Measurements from ENCODE around the gene IMMP2L. TPM values are rescaled to one million over a fixed set of nuclear protein-coding genes. Genes with fewer than 3 reads are reported as not detected.
"Not testable (repeated sequence)": the region's sequence is repeated elsewhere in the genome, so short reads cannot be mapped to it uniquely, and the experiment has no call there.

IMMP2L gene
- total RNA-seq, 1 experiment from 2014 or later = 17.2 TPM

DNA sequence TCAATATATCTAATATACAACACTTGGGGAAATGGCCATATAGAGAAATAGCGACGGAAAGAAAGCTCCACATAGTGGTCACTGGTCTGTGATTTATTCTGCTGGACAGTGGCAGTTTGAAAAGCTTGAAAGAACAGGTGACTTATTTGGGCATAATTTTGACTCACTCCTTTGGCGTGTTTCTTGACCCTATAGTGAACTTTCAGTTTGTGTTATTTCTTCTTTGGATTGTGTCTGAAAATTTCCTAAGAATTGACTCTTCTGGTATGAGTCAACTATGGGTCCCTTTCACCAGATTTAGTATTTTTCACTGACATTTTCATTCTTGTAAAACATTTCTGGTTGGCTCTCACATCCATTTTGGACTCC is 25.8 kb upstream of the IMMP2L start:
- H2AFZ ChIP-seq (ENCODE audit: low read length) = no peak overlapping the region
- H3K9ac ChIP-seq (ENCODE audit: low read length) = no peak overlapping the region
- H3K27me3 ChIP-seq (ENCODE audit: low read length) = no peaks in the 10 kb centered on the region
- DNase-seq = no peak
- no peaks in the 10 kb centered on the region for H3K36me3 ChIP-seq (ENCODE audit: insufficient read depth, low read length)
- no peaks in the 10 kb centered on the region for H3K79me2 ChIP-seq (ENCODE audit: low read length)
- no peaks in the 10 kb centered on the region for H3K4me1 ChIP-seq (ENCODE audit: low read length)
- H3K4me3 ChIP-seq (ENCODE audit: low read length) = no peak overlapping the region
- H3K27ac ChIP-seq (ENCODE audit: low read length) = no peak overlapping the region
- no peaks in the 10 kb centered on the region for H4K20me1 ChIP-seq (ENCODE audit: insufficient read depth, low read depth, low read length)
- no peak overlapping the region for H3K4me2 ChIP-seq (ENCODE audit: low read depth, low read length, poor library complexity, severe bottlenecking)
- no peaks in the 10 kb centered on the region for H3K9me3 ChIP-seq (ENCODE audit: low read length)
- H3K9me2 ChIP-seq (replicated peaks; ENCODE audit: insufficient read depth, low read length) = no peaks in the 10 kb centered on the region

DNA sequence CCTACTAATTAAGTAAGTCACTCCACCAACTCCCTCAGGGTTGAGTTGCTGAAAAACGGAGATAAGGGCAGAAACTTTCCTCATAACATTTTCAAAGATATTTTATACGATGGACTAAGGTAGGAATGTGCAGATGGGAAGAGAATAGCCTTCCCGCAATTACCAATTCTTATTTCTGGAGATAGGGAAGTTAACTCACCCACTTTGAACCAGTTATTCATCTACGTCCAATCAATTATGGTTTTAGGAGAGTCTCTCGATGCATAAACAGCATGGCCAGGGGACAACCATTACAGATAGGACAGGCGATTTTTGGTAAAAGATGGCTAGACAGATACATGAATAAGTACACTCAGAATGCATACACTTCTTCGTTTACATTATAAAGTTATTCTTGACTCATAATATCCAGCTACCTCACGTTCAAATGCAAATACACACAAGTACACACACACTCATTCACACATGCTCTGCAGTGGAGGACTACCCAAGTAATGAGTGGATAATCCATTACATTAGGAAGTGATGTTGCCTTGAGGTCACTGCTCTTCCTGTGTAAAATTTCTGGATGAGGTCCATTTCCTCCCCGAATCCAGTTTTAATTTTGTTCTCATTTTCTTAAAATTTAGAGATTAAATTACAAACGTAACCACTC is 25.2 kb upstream of the IMMP2L start:
- Histone ChIP-seq H3K9me3 (ENCODE audit: low read length) (no peaks in the 10 kb centered on the region), H3K36me3 (ENCODE audit: insufficient read depth, low read length) (no peaks in the 10 kb centered on the region), H3K4me2 (ENCODE audit: low read depth, low read length, poor library complexity, severe bottlenecking) (no peak overlapping the region), H3K9me2 (replicated peaks; ENCODE audit: insufficient read depth, low read length) (no peaks in the 10 kb centered on the region), H3K4me1 (ENCODE audit: low read length) (no peaks in the 10 kb centered on the region), H4K20me1 (ENCODE audit: insufficient read depth, low read depth, low read length) (no peaks in the 10 kb centered on the region), H2AFZ (ENCODE audit: low read length) (no peak overlapping the region), H3K9ac (ENCODE audit: low read length) (no peak overlapping the region), H3K79me2 (ENCODE audit: low read length) (no peaks in the 10 kb centered on the region), H3K27me3 (ENCODE audit: low read length) (no peaks in the 10 kb centered on the region), H3K4me3 (ENCODE audit: low read length) (no peak overlapping the region), H3K27ac (ENCODE audit: low read length) (no peak overlapping the region)
- no peak for DNase-seq

DNA sequence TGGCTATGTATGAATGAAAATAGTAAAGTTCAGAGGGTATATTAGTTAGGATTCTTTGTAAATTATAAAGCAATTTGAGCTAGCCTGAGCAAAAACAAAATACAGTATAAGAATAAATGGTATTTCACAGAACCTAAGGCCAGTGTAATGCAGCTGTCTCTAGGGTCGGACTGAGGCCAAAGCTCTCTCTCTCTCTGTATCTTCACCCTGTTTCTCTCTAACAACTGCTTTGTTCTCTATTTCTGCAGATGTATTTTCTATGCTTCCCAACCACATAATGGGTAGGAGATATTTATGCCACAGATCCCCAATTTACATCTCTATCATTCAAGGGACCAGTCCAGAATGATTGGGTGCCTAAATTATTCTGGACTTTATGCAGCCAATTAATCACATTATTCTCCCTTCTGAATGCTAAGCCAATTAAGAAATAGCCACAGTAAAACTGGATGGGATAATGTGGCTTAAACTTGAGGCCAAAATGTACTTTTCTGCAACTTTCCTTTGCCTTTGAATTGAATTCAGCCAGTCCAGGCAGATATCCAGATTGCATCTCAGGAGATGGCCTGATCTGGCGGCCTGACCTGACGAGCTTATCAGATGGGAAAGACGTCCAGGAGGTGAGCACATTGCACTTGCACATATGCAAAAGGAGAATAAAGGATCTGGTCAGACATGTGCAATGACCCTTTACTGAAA is 24.6 kb upstream of the IMMP2L start:
- Histone ChIP-seq H3K27ac (ENCODE audit: low read length) (no peak overlapping the region), H3K27me3 (ENCODE audit: low read length) (no peaks in the 10 kb centered on the region), H3K4me1 (ENCODE audit: low read length) (no peaks in the 10 kb centered on the region), H3K4me3 (ENCODE audit: low read length) (no peak overlapping the region), H3K9ac (ENCODE audit: low read length) (no peak overlapping the region), H3K4me2 (ENCODE audit: low read depth, low read length, poor library complexity, severe bottlenecking) (no peak overlapping the region), H3K9me3 (ENCODE audit: low read length) (no peaks in the 10 kb centered on the region), H2AFZ (ENCODE audit: low read length) (no peak overlapping the region), H3K36me3 (ENCODE audit: insufficient read depth, low read length) (no peaks in the 10 kb centered on the region), H3K79me2 (ENCODE audit: low read length) (no peaks in the 10 kb centered on the region), H3K9me2 (replicated peaks; ENCODE audit: insufficient read depth, low read length) (no peaks in the 10 kb centered on the region), H4K20me1 (ENCODE audit: insufficient read depth, low read depth, low read length) (no peaks in the 10 kb centered on the region)
- no peak for DNase-seq

DNA sequence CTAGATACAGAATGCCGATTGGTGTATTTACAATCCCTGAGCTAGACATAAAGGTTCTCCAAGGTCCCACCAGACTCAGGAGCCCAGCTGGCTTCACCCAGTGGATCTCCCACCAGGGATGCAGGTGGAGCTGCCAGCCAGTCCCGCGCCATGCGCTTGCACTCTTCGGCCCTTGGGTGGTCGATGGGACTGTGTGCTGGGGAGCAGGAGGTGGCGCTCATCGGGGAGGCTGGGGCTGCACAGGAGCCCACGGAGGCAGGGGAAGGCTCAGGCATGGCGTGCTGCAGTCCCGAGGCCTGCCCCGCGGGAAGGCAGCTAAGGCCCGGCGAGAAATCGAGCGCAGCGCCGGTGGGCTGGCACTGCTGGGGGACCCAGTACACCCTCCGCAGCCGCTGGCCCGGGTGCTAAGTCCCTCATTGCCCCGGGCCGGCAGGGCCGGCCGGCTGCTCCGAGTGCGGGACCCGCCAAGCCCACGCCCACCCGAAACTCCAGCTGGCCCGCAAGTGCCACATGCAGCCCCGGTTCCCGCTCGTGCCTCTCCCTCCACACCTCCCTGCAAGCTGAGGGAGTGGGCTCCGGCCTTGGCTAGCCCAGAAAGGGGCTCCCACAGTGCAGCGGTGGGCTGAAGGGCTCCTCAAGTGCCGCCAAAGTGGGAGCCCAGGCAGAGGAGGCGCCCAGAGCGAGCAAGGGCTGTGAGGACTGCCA is 19.6 kb upstream of the IMMP2L start:
- not testable (repeated sequence) for H3K4me3 ChIP-seq (ENCODE audit: low read length); H3K4me1 ChIP-seq (ENCODE audit: low read length); H3K27me3 ChIP-seq (ENCODE audit: low read length); DNase-seq; H2AFZ ChIP-seq (ENCODE audit: low read length); H3K4me2 ChIP-seq (ENCODE audit: low read depth, low read length, poor library complexity, severe bottlenecking); H3K36me3 ChIP-seq (ENCODE audit: insufficient read depth, low read length); H3K9me2 ChIP-seq (replicated peaks; ENCODE audit: insufficient read depth, low read length); H4K20me1 ChIP-seq (ENCODE audit: insufficient read depth, low read depth, low read length); H3K9me3 ChIP-seq (ENCODE audit: low read length); H3K79me2 ChIP-seq (ENCODE audit: low read length); H3K9ac ChIP-seq (ENCODE audit: low read length); H3K27ac ChIP-seq (ENCODE audit: low read length)

DNA sequence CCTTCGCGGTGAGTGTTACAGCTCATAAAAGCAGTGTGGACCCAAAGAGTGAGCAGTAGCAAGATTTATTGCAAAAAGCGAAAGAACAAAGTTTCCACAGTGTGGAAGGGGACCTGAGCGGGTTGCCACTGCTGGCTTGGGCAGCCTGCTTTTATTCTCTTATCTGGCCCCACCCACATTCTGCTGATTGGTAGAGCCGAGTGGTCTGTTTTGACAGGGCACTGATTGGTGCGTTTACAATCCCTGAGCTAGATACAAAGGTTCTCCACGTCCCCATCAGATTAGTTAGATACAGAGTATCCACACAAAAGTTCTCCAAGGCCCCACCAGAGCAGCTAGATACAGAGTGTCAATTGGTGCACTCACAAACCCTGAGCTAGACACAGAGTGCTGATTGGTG is 18.9 kb upstream of the IMMP2L start:
- not testable (repeated sequence) for H3K79me2 ChIP-seq (ENCODE audit: low read length); H3K9me3 ChIP-seq (ENCODE audit: low read length); H3K9ac ChIP-seq (ENCODE audit: low read length); H3K4me1 ChIP-seq (ENCODE audit: low read length); DNase-seq; H3K4me2 ChIP-seq (ENCODE audit: low read depth, low read length, poor library complexity, severe bottlenecking); H3K27ac ChIP-seq (ENCODE audit: low read length); H3K36me3 ChIP-seq (ENCODE audit: insufficient read depth, low read length); H4K20me1 ChIP-seq (ENCODE audit: insufficient read depth, low read depth, low read length); H3K27me3 ChIP-seq (ENCODE audit: low read length); H2AFZ ChIP-seq (ENCODE audit: low read length); H3K4me3 ChIP-seq (ENCODE audit: low read length); H3K9me2 ChIP-seq (replicated peaks; ENCODE audit: insufficient read depth, low read length)

DNA sequence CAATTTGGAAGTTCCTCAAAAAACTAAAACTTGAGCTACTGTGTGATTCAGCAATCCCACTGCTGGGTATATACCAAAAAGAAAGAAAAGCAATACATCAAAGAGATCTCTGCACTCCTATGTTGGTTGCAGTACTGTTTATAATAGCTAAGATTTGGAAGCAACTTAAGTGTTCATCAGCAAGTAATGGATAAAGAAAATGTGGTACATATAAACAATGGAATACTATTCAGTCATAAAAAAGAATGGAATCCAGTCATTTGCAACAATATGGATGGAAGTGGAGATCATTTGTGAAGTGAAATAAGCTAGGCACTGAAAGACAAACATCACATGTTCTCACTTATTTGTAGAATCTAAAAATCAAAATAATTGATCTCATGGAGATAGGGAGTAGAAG is 16.5 kb upstream of the IMMP2L start:
- H3K9me3 ChIP-seq (ENCODE audit: low read length) = no peaks in the 10 kb centered on the region
- DNase-seq = no peak
- no peaks in the 10 kb centered on the region for H3K79me2 ChIP-seq (ENCODE audit: low read length)
- H3K9ac ChIP-seq (ENCODE audit: low read length) = no peak overlapping the region
- no peaks in the 10 kb centered on the region for H3K9me2 ChIP-seq (replicated peaks; ENCODE audit: insufficient read depth, low read length)
- no peak overlapping the region for H3K4me3 ChIP-seq (ENCODE audit: low read length)
- H4K20me1 ChIP-seq (ENCODE audit: insufficient read depth, low read depth, low read length) = no peaks in the 10 kb centered on the region
- H3K27ac ChIP-seq (ENCODE audit: low read length) = no peak overlapping the region
- no peaks in the 10 kb centered on the region for H3K36me3 ChIP-seq (ENCODE audit: insufficient read depth, low read length)
- H2AFZ ChIP-seq (ENCODE audit: low read length) = no peak overlapping the region
- no peaks in the 10 kb centered on the region for H3K4me1 ChIP-seq (ENCODE audit: low read length)
- no peaks in the 10 kb centered on the region for H3K27me3 ChIP-seq (ENCODE audit: low read length)
- H3K4me2 ChIP-seq (ENCODE audit: low read depth, low read length, poor library complexity, severe bottlenecking) = no peak overlapping the region

DNA sequence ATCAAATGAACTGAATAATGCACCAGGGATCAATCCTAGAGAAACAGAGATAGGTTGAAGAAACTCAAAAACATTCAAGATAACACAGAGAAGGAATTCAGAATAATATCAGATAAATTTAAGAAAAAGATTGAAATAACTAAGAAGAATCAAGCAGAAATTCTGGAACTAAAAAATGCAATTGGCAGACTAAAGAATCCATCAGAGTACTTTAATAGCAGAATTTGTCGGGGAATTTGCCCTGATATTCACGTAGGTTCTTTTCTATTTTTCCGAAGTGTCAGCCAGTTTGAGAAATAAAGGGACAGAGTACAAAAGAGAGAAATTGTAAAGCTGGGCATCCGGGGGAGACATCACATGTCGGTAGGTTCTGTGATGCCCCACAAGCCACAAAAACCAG is 9.4 kb upstream of the IMMP2L start:
- Histone ChIP-seq H3K9me3 (ENCODE audit: low read length) (peaks cover 9% of the 10 kb centered on the region), H3K27me3 (ENCODE audit: low read length) (peaks cover 4% of the 10 kb centered on the region; the same call in 1 of the 2 replicates), H3K4me3 (ENCODE audit: low read length) (no peak overlapping the region), H3K36me3 (ENCODE audit: insufficient read depth, low read length) (no peaks in the 10 kb centered on the region), H3K79me2 (ENCODE audit: low read length) (no peaks in the 10 kb centered on the region), H3K4me1 (ENCODE audit: low read length) (peaks cover 11% of the 10 kb centered on the region), H2AFZ (ENCODE audit: low read length) (no peak overlapping the region), H3K27ac (ENCODE audit: low read length) (no peak overlapping the region), H3K4me2 (ENCODE audit: low read depth, low read length, poor library complexity, severe bottlenecking) (no peak overlapping the region), H3K9me2 (replicated peaks; ENCODE audit: insufficient read depth, low read length) (no peaks in the 10 kb centered on the region), H4K20me1 (ENCODE audit: insufficient read depth, low read depth, low read length) (no peaks in the 10 kb centered on the region), H3K9ac (ENCODE audit: low read length) (no peak overlapping the region)
- no peak for DNase-seq

DNA sequence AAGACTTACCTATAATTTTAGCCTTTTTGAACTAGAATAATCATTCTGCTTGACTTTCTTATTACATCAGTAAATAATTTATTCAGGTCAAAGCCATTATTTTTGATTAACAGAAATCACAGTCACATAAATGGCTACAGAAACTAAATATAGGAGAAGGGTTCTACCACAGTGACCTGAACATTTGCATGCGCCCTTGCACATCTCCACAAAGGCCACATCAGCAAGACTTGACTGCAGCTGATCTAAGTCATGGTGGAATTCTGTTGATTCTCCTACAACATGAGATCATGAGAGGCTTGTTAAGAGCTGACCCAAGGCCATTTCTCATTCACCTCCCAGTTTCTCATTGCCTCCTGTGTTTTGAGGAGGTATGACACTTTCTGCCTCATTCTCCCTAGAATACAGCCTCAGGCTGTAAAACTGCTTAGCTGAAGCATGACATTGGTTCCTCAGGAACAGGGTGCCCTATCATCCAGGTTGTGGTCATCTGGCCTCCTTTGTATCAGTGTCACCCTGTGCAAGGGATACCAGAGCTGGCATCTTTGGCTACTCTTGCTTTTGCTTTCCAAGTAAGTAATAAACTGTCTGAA is 6.7 kb upstream of the IMMP2L start:
- H3K4me2 ChIP-seq (ENCODE audit: low read depth, low read length, poor library complexity, severe bottlenecking) = peak overlapping the region; percentile 32

More for the DNA sequence above, 6.7 kb upstream of the IMMP2L start:
- Histone ChIP-seq H3K4me3 (ENCODE audit: low read length) (peak overlapping the region; percentile 17; the same call in 1 of the 2 replicates), H3K9me2 (replicated peaks; ENCODE audit: insufficient read depth, low read length) (no peaks in the 10 kb centered on the region), H3K36me3 (ENCODE audit: insufficient read depth, low read length) (no peaks in the 10 kb centered on the region), H3K4me1 (ENCODE audit: low read length) (peaks cover 11% of the 10 kb centered on the region), H4K20me1 (ENCODE audit: insufficient read depth, low read depth, low read length) (no peaks in the 10 kb centered on the region), H3K9ac (ENCODE audit: low read length) (no peak overlapping the region), H3K9me3 (ENCODE audit: low read length) (peaks cover 9% of the 10 kb centered on the region), H2AFZ (ENCODE audit: low read length) (no peak overlapping the region), H3K79me2 (ENCODE audit: low read length) (no peaks in the 10 kb centered on the region), H3K27ac (ENCODE audit: low read length) (no peak overlapping the region), H3K27me3 (ENCODE audit: low read length) (peaks cover 4% of the 10 kb centered on the region; the same call in 1 of the 2 replicates)
- DNase-seq = no peak

All from Karpas-422 (cell line).